NCI-H526 (cell line): ENCODE data around the gene SPATA13.

Experiments used
- DNase-seq, 2 experiments: peaks; one replicate each; lab custom pipeline; 2025; lab: John Stamatoyannopoulos, UW

The SPATA13 gene

DNA sequence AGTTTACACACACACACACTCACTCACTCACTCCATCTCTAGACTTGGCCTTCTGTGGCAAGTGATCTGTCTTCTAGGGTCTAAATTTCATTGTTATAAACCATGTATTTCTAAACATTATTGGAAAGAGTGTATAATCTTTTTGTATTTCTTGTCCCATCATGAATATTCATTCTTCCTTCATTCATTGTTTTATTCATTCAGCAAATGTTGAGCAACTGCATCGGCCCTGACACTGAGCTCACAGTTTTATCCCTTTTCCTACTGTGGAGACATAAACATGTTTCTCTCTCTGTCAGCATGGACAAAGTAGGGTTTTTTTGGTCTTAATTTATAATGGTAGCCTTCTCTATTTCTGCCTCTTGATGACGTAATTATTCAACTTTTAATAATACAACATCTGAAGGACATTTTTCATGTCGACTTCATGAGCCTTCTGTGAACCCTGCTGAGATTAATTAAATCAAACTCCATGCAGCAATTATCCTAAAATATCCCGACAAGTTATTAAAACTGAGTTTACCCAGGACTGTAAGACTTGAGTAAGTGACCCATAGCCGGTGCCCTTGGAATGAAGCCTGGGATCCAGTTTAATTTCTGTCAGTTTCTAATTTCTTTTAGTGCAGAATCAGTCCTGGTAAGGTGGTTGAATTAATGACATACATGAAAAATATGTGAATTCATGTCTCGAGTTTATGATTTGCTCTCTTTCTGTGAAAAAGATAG is 7.3 kb downstream of the SPATA13 start:
- DNase-seq = no peak

GRCh38 chr13:24168392-24168750 is 7.9 kb downstream of the SPATA13 start:
- no peak for DNase-seq

DNA sequence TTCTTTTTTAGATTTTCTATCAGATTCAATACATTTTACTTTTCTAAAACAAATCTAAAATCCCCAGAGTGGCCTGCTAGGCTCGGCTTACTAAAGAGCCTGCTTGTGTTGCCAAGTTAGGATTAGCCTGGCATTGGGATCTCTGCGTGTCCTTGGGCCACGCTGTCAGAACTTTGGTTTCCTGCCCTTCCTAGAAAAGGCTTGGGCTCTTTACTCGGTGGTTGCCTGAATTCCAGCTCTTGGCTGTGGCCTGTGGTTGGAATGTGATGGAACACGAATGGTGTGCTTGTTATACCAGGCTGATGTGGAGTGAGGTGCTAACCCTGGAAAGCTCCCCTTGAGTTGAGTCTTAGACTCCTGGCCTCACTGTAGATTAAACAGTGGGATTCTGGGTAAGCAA is 8.5 kb downstream of the SPATA13 start:
- no peak for DNase-seq

GRCh38 chr13:24172071-24172470 is 11.6 kb downstream of the SPATA13 start:
- no peak for DNase-seq

DNA sequence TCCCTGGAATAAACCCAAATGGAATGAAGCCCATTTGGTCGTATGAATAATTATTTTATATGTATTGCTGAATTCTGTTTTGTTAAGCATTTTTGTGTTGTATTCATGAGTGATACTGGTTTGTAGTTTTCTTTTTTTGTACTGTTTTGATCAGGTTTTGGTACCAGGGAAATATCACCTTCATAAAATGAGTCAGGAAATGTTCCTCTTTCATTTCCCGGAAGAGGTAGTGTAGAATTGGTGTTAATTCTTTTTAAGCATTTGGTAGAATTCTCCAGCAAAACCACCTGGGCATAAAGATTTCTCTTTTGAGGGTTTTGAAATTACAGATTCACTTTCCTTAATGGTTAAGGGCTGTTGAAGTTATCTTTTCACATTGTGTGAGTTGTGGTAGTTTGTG is 13.3 kb downstream of the SPATA13 start:
- DNase-seq = no peak

DNA sequence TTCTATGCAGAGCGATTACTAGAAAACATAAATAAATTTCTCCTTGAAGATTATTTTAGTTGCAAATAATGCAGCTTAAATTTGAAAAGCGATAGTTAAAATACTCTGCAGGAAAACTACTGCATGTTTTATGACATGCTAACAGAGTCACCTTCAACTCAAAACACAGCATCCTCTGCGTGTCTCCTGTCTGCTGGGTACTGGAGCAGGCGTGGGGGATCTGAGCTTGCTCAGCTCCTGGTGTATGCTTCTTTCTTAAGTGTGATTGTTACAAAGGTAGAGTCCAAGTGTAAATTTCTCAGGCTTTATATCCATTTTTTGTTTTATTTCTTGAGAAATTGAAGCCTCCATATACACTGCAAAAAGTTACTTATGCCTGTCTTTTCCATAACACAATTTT is 15.3 kb downstream of the SPATA13 start:
- DNase-seq = no peak

DNA sequence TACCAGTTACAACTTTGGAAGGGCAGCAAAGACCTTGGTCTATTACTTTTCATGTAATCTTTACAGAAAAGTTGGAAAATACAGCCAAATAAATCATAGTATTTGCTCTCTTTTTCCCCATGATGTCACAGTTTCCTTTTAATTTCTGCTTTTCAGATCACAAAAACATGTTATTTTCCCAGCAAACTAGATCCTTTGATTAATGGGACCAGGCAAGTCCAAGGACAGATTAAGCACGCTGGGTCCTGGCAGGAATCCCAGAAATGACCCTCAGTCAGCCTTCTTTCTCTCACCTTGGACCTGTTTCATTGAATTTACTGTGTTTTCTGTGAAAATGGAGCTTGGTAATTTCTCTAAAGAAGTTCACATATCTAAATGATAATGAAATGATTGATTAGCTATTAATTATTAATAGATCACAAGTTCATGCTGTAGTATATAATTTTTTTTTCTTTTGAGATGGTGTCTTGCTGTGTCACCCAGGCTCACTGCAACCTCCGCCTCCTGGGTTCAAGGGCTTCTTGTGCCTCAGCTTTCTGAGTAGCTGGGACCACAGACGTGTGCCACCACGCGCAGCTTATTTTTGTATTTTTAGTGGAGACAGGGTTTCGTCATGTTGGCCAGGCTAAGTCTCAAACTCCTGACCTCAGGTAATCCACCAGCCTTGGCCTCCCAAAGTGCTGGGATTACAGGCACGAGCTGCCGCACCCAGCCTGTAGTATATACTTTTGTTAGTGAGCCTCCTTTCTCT is 16.0 kb downstream of the SPATA13 start:
- no peak for DNase-seq

- no peak for DNase-seq
These were observed 18.4 kb downstream of the SPATA13 start for GRCh38 chr13:24178847-24179485.

DNA sequence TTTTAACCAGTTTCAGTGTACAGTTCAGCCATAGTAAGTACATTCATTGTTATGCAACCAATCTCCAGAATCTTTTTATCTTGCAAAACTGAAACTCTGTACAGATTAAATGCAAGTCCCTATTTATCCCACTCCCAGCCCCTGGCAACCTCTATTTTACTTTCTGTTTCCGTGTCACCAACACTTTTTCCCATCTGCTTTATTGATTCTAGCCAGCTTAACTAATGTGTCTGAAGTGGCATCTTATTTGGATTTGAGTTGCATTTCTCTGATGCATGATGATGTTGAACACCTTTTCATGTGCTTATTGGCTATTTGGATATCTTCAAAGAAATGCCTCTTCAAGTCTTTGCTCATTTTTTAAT is 18.9 kb downstream of the SPATA13 start:
- DNase-seq = no peak

DNA sequence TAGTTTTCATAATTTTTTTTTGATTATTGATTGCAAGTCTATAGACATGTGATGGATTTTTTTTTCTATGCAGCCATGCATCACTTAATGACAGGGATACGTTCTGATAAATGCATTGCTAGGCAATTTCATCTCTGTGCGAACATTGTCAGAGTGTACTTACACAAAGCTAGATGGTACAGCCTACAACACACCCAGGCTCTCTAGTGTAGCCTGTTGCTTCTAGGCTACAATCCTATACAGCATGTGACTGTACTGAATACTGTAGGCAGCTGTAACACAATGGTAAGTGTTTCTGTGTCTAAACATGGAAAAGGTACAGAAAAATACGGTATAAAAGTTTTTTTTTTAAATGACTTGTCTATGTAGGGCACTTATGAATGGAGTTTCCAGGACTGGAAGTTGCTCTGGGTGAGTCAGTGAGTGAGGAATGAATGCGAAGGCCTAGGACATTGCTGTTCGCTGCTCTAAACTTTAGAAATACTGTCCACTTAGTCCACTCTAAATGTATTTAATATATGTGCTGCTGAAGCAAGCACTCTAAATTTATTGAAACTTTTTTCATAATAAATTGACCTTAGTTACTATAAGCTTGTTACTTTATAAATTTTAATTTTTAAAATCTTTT is 20.3 kb downstream of the SPATA13 start:
- no peak for DNase-seq

DNA sequence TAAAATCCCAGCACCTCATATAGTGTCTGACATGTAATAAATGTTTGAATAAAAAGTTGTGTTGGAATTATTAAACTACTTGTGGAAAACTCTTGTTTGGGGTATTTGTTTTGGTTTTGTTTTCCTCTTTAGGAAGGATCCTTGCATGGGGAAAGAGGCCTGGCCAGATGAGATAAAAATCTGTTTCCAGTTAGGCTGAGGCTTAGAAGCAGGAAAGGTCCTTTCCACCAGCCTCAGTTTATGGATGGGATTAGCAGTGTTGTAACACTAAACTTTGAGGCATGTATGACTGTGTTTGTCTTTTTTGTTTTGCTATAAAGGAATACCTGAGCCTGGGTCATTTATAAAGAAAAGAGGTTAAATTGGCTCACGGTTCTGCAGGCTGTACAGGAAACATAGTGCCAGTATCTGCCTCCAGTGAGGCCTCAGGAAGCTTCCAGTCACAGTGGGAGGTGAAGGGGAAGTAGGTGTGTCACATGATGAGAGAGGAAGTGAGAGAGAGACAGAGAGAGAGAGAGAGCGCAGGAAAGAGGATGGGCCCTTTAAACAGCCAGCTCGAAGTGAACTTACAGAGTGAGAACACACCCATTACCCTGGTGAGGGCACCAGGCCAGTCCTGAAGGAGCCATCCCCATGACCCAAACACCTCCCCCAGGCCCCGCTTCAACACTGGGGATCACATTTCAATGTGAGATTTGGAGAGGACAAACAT is 21.6 kb downstream of the SPATA13 start:
- DNase-seq = no peak

DNA sequence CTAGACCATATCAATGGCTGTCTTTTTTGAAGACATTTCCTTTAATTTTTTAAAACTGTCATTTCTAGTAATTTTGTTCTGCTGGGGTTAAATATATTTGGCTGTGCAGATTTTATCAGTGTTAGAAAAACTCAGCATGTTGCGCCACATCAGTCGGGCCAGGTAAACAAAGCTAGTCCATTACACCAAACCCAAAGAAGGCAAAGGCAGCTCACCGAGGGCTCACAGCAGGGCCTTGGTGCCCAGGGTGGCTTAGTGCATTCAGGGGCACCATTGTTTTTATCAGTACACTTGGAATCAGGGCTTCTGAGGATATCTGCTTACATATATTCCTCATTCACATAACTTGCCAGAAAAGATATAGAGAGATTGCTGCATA is 22.2 kb downstream of the SPATA13 start:
- DNase-seq = no peak

GRCh38 chr13:24183741-24184182 is 23.2 kb downstream of the SPATA13 start:
- DNase-seq = no peak

GRCh38 chr13:24184265-24184841 is 23.8 kb downstream of the SPATA13 start:
- no peak for DNase-seq

- DNase-seq = no peak
These were observed 24.4 kb downstream of the SPATA13 start for GRCh38 chr13:24184882-24185281.

DNA sequence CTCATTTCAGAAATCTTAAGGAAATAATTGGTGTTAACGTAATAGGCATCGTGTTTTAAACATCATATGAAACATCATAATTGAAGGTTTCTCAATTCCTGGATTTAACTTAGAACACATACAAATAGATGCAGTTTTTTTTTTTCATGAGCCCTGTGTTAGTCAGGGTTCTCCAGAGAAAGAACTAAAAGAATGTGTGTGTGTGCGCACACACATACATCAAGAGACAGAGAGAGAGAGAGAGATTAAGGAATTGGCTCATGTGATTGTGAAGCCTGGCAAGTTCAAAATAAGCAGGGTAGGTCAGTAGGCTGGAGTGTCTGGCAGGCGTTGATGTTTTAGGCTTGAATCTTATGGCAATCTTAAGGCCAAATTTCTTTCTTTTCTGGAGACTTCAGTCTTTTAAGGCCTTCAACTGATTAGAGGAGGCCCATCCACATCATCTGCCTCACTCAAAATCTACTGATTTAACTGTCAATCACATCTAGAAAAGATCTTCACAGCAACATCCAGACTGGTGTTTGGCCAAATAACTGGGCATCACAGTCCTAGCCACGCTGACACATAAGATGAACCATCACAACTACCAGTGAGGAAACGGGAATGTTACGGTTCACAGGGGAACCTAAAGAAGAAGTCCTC is 25.2 kb downstream of the SPATA13 start:
- no peak for DNase-seq

DNA sequence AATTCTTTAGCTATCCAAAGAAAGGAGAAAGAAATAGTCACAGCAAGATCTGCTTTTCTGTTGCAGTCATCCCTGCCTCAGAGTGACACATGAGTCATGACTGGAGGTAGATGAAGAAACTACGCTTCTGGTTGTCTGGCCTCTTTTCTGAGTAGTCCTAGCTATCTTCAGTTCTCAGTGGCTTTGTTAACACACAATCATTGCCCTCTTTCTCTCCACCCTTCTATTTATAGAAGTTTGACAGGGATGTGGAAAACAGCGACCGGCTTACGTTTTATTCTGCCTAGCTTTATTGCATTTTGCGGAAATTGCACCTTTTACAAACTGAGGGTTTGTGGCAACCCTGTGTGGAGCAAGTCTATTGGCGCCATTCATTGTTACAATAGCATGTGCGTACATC is 26.7 kb downstream of the SPATA13 start:
- no peak for DNase-seq

DNA sequence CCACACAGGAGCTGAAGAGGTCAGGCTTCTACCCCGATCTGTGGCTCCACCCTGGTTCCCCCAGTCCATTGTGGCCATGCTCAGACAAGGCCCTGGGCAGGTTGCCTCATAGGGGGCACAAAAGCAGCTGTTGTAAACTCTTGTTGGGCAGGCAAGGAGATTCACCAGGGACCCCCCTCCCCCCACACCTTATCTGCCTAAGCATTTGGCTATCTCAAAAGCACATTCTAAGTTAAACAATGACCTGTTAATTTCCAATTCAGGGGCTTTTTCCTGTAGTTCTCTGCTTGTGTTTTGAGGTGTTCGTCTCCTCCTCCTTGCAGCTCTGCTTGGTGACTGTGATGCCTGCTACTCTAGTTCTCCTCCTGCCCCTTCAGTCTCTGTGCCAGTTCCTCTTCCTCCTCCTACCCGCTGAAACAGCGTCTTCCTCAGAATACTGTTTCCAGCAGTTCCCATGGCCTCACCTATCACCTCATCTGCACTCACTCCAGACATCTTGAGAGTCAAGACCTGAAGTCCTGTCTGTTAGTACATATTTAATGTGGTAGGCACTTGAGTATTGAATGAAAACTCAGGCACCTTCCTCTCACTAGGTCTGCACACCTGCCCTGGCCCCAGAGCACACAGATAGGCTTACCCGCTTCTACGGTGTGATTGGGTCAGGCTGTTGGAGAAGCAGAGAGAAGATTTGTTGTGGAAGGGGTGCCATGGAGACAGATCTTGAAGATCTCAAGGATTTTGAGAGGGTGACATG is 31.7 kb downstream of the SPATA13 start:
- no peak for DNase-seq

DNA sequence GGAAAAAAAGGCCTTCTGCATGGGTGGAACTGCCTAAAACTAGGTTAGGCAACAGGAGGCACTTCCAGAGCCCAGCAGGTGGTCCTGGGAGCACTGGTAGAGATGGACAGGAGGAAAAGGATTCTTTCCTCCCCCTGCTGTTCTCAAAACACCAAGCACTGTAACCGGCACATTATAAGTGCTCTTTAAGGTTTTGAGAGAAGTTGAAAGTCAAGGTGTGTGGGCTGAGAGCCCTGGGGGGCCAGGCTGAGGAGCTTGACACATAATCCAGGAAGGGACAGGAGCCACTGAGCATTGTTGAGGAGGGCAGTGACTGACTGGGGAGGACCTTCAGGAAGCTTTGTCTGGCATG is 32.3 kb downstream of the SPATA13 start:
- no peak for DNase-seq

- DNase-seq = no peak
These were observed 33.9 kb downstream of the SPATA13 start for GRCh38 chr13:24194447-24194846.

- DNase-seq = no peak
These were observed 35.1 kb downstream of the SPATA13 start for GRCh38 chr13:24195626-24196025.
